B cell (primary cell): Measurements from ENCODE around the gene TMEM232. TPM values are rescaled to one million over a fixed set of nuclear protein-coding genes. Genes with fewer than 3 reads are reported as not detected.
"Not testable (repeated sequence)": the region's sequence is repeated elsewhere in the genome, so short reads cannot be mapped to it uniquely, and the experiment has no call there.

ENCODE experiments used
- ATAC-seq: fragments of 200-7000 bp; cut with Tn5 transposase; one replicate; pipeline ENCODE4 v1.10.0; 2021; ENCODE audit warnings: low read depth, mild to moderate bottlenecking, moderate number of reproducible peaks, moderate library complexity
- CTCF ChIA-PET: fragments of 350-600 bp; sonication (Branson Sonifier 250); formaldehyde crosslinking; loops from one replicate; lab custom pipeline; 2021; ENCODE audit warnings: antibody characterized with exemption, inconsistent platforms; lab: Charles Lee
- POLR2A ChIA-PET: fragments of 350-600 bp; sonication (Branson Sonifier 250); formaldehyde crosslinking; loops from one replicate; lab custom pipeline; 2021; ENCODE audit warnings: antibody characterized with exemption; lab: Charles Lee
- DNase-seq: peaks from one replicate; pipeline ENCODE4 v3.0.0; 2013
- H2AFZ ChIP-seq: 2 replicates; pipeline ENCODE4 v1.6.1; 2012; ENCODE audit warnings: mild to moderate bottlenecking, low read depth, low read length; ENCODE audit not compliant: insufficient read depth, poor library complexity, severe bottlenecking
- H3K27ac ChIP-seq, 2 donors: 1 replicate in 1 of 2; 2 replicates in 1 of 2; pipeline ENCODE4 v1.5.1; 2012 to 2013; ENCODE audit warnings: low read length in 2 of 2, mild to moderate bottlenecking in 2 of 2, moderate library complexity in 1 of 2
- H3K27me3 ChIP-seq, 4 experiments: fragments of 200-600 bp in 1 of 4; sonication (generic) in 1 of 4; replicated peaks in 1 of 4; 1 replicate in 2 of 4; 2 replicates in 2 of 4; pipeline versions ENCODE4 v1.6.1 to v1.7.0; 2013 to 2016; ENCODE audit warnings: low read length in 3 of 4, mild to moderate bottlenecking in 2 of 4, mixed read lengths in 1 of 4, moderate library complexity in 1 of 4; ENCODE audit not compliant: insufficient read depth in 4 of 4, control insufficient read depth in 3 of 4; ENCODE audit errors: control extremely low read depth in 1 of 4
- H3K36me3 ChIP-seq, 2 experiments: replicated peaks in 1 of 2; 1 replicate in 1 of 2; 2 replicates in 1 of 2; pipeline versions ENCODE4 v1.6.1 to v1.7.1; 2013; ENCODE audit warnings: low read length in 1 of 2; ENCODE audit not compliant: insufficient read depth in 2 of 2, control insufficient read depth in 1 of 2; ENCODE audit errors: control extremely low read depth in 1 of 2, extremely low read depth in 1 of 2
- H3K4me1 ChIP-seq, 2 donors: fragments of 200-600 bp in 1 of 2; sonication (generic) in 1 of 2; 1 replicate in 1 of 2; 2 replicates in 1 of 2; pipeline versions ENCODE4 v1.5.1 to v1.6.1; 2013 to 2017; ENCODE audit warnings: low read length in 2 of 2; ENCODE audit not compliant: control insufficient read depth in 2 of 2, insufficient read depth in 2 of 2
- H3K4me2 ChIP-seq: replicated peaks from 2 replicates; pipeline ENCODE3; 2012; ENCODE audit warnings: mild to moderate bottlenecking, low read depth, low read length; ENCODE audit not compliant: poor library complexity, severe bottlenecking
- H3K4me3 ChIP-seq, 5 experiments: fragments of 200-600 bp in 1 of 5; sonication (generic) in 1 of 5; 1 replicate in 3 of 5; 2 replicates in 2 of 5; pipeline versions ENCODE4 v1.5.1 to v1.7.0; 2011 to 2016; ENCODE audit warnings: low read length in 4 of 5, mild to moderate bottlenecking in 4 of 5, low read depth in 2 of 5, control low read depth in 1 of 5, moderate library complexity in 1 of 5; ENCODE audit not compliant: insufficient read depth in 1 of 5; ENCODE audit errors: control extremely low read depth in 1 of 5, extremely low read depth in 1 of 5
- H3K79me2 ChIP-seq: fragments of 200-600 bp; sonication (generic); one replicate; pipeline ENCODE4 v1.6.0; 2016; ENCODE audit warnings: low read length; ENCODE audit not compliant: control insufficient read depth, insufficient read depth
- H3K9ac ChIP-seq: fragments of 200-600 bp; sonication (generic); 2 replicates; pipeline ENCODE4 v1.6.1; 2017; ENCODE audit warnings: mild to moderate bottlenecking, low read length, moderate library complexity
- H3K9me3 ChIP-seq, 3 donors: one replicate each; pipeline versions ENCODE4 v1.6.1 to v1.7.1; 2013; ENCODE audit warnings: low read length in 2 of 3; ENCODE audit not compliant: control insufficient read depth in 2 of 3, insufficient read depth in 1 of 3; ENCODE audit errors: control extremely low read depth in 1 of 3
- H4K20me1 ChIP-seq: 2 replicates; pipeline ENCODE4 v1.6.0; 2012; ENCODE audit warnings: mild to moderate bottlenecking, low read length; ENCODE audit not compliant: insufficient read depth, control insufficient read depth, poor library complexity, severe bottlenecking
- H3K27ac Mint-ChIP-seq: one replicate; pipeline ENCODE4 v1.8.0; 2021; ENCODE audit warnings: mixed read lengths
- H3K27me3 Mint-ChIP-seq: one replicate; pipeline ENCODE4 v1.8.0; 2021; ENCODE audit warnings: mixed read lengths
- H3K4me1 Mint-ChIP-seq: one replicate; pipeline ENCODE4 v1.8.0; 2021; ENCODE audit warnings: mixed read lengths
- H3K4me3 Mint-ChIP-seq: one replicate; pipeline ENCODE4 v1.8.0; 2021; ENCODE audit warnings: mixed read lengths
- H3K9me3 Mint-ChIP-seq: one replicate; pipeline ENCODE4 v1.8.0; 2022; ENCODE audit warnings: mixed read lengths; ENCODE audit not compliant: insufficient read depth
- CTCF ChIP-seq: fragments of 200-600 bp; IDR thresholded peaks from one replicate; pipeline ENCODE4 v1.8.0; 2022; ENCODE audit warnings: antibody characterized with exemption, mild to moderate bottlenecking
- EZH2 ChIP-seq: IDR thresholded peaks from 2 replicates; pipeline ENCODE4 v1.6.1; 2012; ENCODE audit warnings: borderline replicate concordance, low read depth, mild to moderate bottlenecking, moderate library complexity, low read length; ENCODE audit not compliant: insufficient read depth, poor library complexity, severe bottlenecking
- WGBS: methylation state at CpG from one replicate; pipeline ENCODE4 v1.1.5; 2013; ENCODE audit warnings: missing lambda C conversion rate; ENCODE audit not compliant: insufficient coverage; 5-methylcytosine and 5-hydroxymethylcytosine counted together
- intact Hi-C: fragments of 100-400 bp; cut with micrococcal nuclease; formaldehyde crosslinking; loops from one replicate; pipeline ENCODE4 v1.10.0; 2022
- polyA plus RNA-seq: library from polyadenylated mRNA; depleted of rRNA; stranded (reverse); fragments of >200 nt; gene quantifications from 2 replicates; pipeline ENCODE4 v1.2.3, GENCODE V29; 2012
- total RNA-seq, 2 donors: library from RNA; stranded (reverse); fragments of 120-200 nt in 1 of 2; gene quantifications; 1 replicate in 1 of 2; 2 replicates in 1 of 2; pipeline versions ENCODE4 v1.2.3 to v1.2.4, GENCODE V29; 2013 to 2022

Gene TMEM232
- total and polyA plus RNA-seq, 2 donors (not counting 1 experiment from before 2014, with no cell fraction given), result 0.49 to 2.9 TPM

DNA sequence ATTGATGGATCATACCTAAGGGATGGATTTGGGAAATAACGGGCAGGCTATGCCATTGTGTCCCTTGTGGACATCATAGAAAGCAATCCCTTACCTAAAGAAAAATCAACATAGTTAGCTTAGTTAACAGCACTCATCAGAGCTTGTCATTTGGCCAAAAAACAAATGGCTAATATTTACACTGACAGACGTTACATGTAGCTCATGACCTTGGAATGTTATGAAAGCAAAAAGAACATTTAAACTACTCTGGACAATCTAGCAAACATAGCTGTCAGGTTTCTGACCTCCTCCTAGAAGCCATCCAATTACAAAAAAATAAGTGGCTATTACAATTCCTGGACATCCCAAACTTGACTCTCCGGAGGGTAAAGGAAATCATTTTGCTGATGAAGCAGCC lies 23.8 kb downstream of the TMEM232 start:
- Histone ChIP-seq H3K4me2 (no peak overlapping the region), H3K79me2 (no peaks in the 10 kb centered on the region), H3K9ac (no peak overlapping the region), H3K27me3 (no peaks in the 10 kb centered on the region), H3K9me3 (no peaks in the 10 kb centered on the region), H3K4me1 (no peaks in the 10 kb centered on the region), H3K4me3 (no peak overlapping the region), H2AFZ (no peak overlapping the region), H3K27ac (no peak overlapping the region), H3K36me3 (no peaks in the 10 kb centered on the region), H4K20me1 (no peaks in the 10 kb centered on the region)
- WGBS, result no CpG with 5 or more reads among the region's 3 CpGs
- no peak for TF ChIP-seq EZH2
- Mint-ChIP-seq H3K4me3 (no peak overlapping the region), H3K27ac (no peak overlapping the region), H3K4me1 (no peaks in the 10 kb centered on the region), H3K9me3 (no peaks in the 10 kb centered on the region), H3K27me3 (no peaks in the 10 kb centered on the region)
- ChIA-PET CTCF (no interaction called here), POLR2A (no interaction called here)
- ATAC-seq (no peak), DNase-seq (no peak)
- intact Hi-C loops, result no loop called here

GRCh38 chr5:110702300-110702699 lies 24.2 kb downstream of the TMEM232 start:
- Histone ChIP-seq H3K79me2 (no peaks in the 10 kb centered on the region), H3K4me3 (no peak overlapping the region), H2AFZ (no peak overlapping the region), H3K27ac (no peak overlapping the region), H3K9ac (no peak overlapping the region), H3K4me2 (no peak overlapping the region), H4K20me1 (no peaks in the 10 kb centered on the region), H3K27me3 (no peaks in the 10 kb centered on the region), H3K9me3 (no peaks in the 10 kb centered on the region), H3K4me1 (no peaks in the 10 kb centered on the region), H3K36me3 (no peaks in the 10 kb centered on the region)
- Mint-ChIP-seq H3K4me1 (no peaks in the 10 kb centered on the region), H3K4me3 (no peak overlapping the region), H3K27ac (no peak overlapping the region), H3K27me3 (no peaks in the 10 kb centered on the region), H3K9me3 (no peaks in the 10 kb centered on the region)
- no peak for TF ChIP-seq EZH2
- no peak for TF ChIP-seq CTCF
- WGBS, result no CpG with 5 or more reads among the region's 1 CpG
- no peak for ATAC-seq
- CTCF ChIA-PET, result no interaction called here
- intact Hi-C loops, result no loop called here
- POLR2A ChIA-PET, result no interaction called here
- no peak for DNase-seq

GRCh38 chr5:110692669-110693068 lies 33.8 kb downstream of the TMEM232 start:
- ATAC-seq, intact Hi-C loops, H3K27ac ChIP-seq, H3K79me2 ChIP-seq, H3K4me1 Mint-ChIP-seq, DNase-seq, H3K27me3 Mint-ChIP-seq, CTCF ChIA-PET, H3K4me3 ChIP-seq, H3K9ac ChIP-seq, H2AFZ ChIP-seq, H3K27me3 ChIP-seq, H3K27ac Mint-ChIP-seq, H3K9me3 ChIP-seq, H4K20me1 ChIP-seq, H3K4me3 Mint-ChIP-seq, H3K36me3 ChIP-seq, POLR2A ChIA-PET, H3K4me1 ChIP-seq, H3K9me3 Mint-ChIP-seq, H3K4me2 ChIP-seq: not testable (repeated sequence)
- WGBS, result 86% methylated on average over 5 of the region's 5 CpGs
